ENCODE measurements around the gene ATP6V1B1.

DNA sequence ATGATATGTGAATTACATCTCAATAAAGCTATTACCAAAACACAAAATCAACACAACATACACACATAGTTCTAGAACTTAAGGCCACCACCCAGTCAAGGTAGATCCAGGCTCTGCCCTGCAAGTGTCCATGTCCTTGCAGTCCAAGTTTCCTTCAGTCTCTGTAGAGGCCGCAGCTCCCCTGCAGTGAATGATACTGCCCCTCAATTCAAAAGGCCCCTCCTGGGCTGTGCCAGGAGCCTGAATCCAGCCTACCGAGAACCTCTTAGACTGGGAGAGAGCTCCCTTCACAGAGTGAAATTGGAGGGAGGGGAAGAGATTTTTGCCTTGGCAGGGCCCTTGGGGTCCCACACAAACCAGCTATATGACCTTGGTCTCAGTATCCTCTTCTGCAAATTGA is 42.5 kb upstream of the ATP6V1B1 start:
- TF ChIP-seq, protein P1, sequence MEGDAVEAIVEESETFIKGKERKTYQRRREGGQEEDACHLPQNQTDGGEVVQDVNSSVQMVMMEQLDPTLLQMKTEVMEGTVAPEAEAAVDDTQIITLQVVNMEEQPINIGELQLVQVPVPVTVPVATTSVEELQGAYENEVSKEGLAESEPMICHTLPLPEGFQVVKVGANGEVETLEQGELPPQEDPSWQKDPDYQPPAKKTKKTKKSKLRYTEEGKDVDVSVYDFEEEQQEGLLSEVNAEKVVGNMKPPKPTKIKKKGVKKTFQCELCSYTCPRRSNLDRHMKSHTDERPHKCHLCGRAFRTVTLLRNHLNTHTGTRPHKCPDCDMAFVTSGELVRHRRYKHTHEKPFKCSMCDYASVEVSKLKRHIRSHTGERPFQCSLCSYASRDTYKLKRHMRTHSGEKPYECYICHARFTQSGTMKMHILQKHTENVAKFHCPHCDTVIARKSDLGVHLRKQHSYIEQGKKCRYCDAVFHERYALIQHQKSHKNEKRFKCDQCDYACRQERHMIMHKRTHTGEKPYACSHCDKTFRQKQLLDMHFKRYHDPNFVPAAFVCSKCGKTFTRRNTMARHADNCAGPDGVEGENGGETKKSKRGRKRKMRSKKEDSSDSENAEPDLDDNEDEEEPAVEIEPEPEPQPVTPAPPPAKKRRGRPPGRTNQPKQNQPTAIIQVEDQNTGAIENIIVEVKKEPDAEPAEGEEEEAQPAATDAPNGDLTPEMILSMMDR (conservative IDR thresholded peaks at IDR 0.05 in 1 of 2, IDR thresholded peaks at IDR 0.05 in 1 of 2; ENCODE audit: low read depth in 1 of 2, low read length in 2 of 2): no peak
- TF ChIP-seq EZH2 (IDR thresholded peaks at IDR 0.05; ENCODE audit: low read length, missing control alignments): no peak

All from fibroblast of lung (primary cell).